ENCODE measurements around the gene GNGT1.
"Not testable (repeated sequence)": the region's sequence is repeated elsewhere in the genome, so short reads cannot be mapped to it uniquely, and the experiment has no call there.

GNGT1 gene

GRCh38 chr7:93884541-93884940, 21.8 kb upstream of the GNGT1 start:
- no peaks in the 10 kb centered on the region for H3K4me1 ChIP-seq (ENCODE audit: control insufficient read depth, insufficient read depth, low read length)
- H3K9ac ChIP-seq (ENCODE audit: low read length): no peak overlapping the region
- no peak overlapping the region for H3K27ac ChIP-seq (ENCODE audit: low read depth, low read length)
- H3K4me3 ChIP-seq (ENCODE audit: low read length): no peak overlapping the region
- no peaks in the 10 kb centered on the region for H3K27me3 ChIP-seq (ENCODE audit: control insufficient read depth, insufficient read depth, low read length)
- H3K36me3 ChIP-seq (ENCODE audit: control insufficient read depth, insufficient read depth, low read length): no peaks in the 10 kb centered on the region

GRCh38 chr7:93889261-93889660, 17.1 kb upstream of the GNGT1 start:
- H3K27me3 ChIP-seq (ENCODE audit: control insufficient read depth, insufficient read depth, low read length): no peaks in the 10 kb centered on the region

GRCh38 chr7:93890041-93890463, 16.3 kb upstream of the GNGT1 start:
- Histone ChIP-seq H3K36me3 (ENCODE audit: control insufficient read depth, insufficient read depth, low read length) (no peaks in the 10 kb centered on the region), H3K4me3 (ENCODE audit: low read length) (peak overlapping the region; percentile 71), H3K4me1 (ENCODE audit: control insufficient read depth, insufficient read depth, low read length) (no peaks in the 10 kb centered on the region), H3K27me3 (ENCODE audit: control insufficient read depth, insufficient read depth, low read length) (no peaks in the 10 kb centered on the region), H3K27ac (ENCODE audit: low read depth, low read length) (no peak overlapping the region), H3K9ac (ENCODE audit: low read length) (no peak overlapping the region)

More at GRCh38 chr7:93889261-93889660, 17.1 kb upstream of the GNGT1 start:
- Histone ChIP-seq H3K4me3 (ENCODE audit: low read length) (no peak overlapping the region), H3K9ac (ENCODE audit: low read length) (no peak overlapping the region), H3K27ac (ENCODE audit: low read depth, low read length) (no peak overlapping the region), H3K36me3 (ENCODE audit: control insufficient read depth, insufficient read depth, low read length) (no peaks in the 10 kb centered on the region), H3K4me1 (ENCODE audit: control insufficient read depth, insufficient read depth, low read length) (no peaks in the 10 kb centered on the region)

GRCh38 chr7:93890464-93891068, 15.8 kb upstream of the GNGT1 start, which contains the start of gene TFPI2:
Gene TFPI2, minus strand, starts transcription at chr7:93890753. Its CDS starts 75 bp downstream, at chr7:93890678.
- Histone ChIP-seq H3K4me3 (ENCODE audit: low read length) (peak within 1 kb of the TSS; percentile 71), H3K27ac (ENCODE audit: low read depth, low read length) (no peak within 1 kb of the TSS), H3K36me3 (ENCODE audit: control insufficient read depth, insufficient read depth, low read length) (no peaks in the 10 kb centered on the region), H3K27me3 (ENCODE audit: control insufficient read depth, insufficient read depth, low read length) (no peaks in the 10 kb centered on the region), H3K9ac (ENCODE audit: low read length) (no peak within 1 kb of the TSS), H3K4me1 (ENCODE audit: control insufficient read depth, insufficient read depth, low read length) (peaks cover 2% of the 10 kb centered on the region)

- no peaks in the 10 kb centered on the region for H3K27me3 ChIP-seq (ENCODE audit: control insufficient read depth, insufficient read depth, low read length)
- H3K9ac ChIP-seq (ENCODE audit: low read length): no peak overlapping the region
- H3K4me1 ChIP-seq (ENCODE audit: control insufficient read depth, insufficient read depth, low read length): peaks cover 2% of the 10 kb centered on the region
- no peaks in the 10 kb centered on the region for H3K36me3 ChIP-seq (ENCODE audit: control insufficient read depth, insufficient read depth, low read length)
- no peak overlapping the region for H3K27ac ChIP-seq (ENCODE audit: low read depth, low read length)
- H3K4me3 ChIP-seq (ENCODE audit: low read length): no peak overlapping the region
Measured at GRCh38 chr7:93894426-93894825, 11.9 kb upstream of the GNGT1 start.

- Histone ChIP-seq H3K4me3 (ENCODE audit: low read length) (no peak overlapping the region), H3K27me3 (ENCODE audit: control insufficient read depth, insufficient read depth, low read length) (no peaks in the 10 kb centered on the region), H3K36me3 (ENCODE audit: control insufficient read depth, insufficient read depth, low read length) (no peaks in the 10 kb centered on the region), H3K4me1 (ENCODE audit: control insufficient read depth, insufficient read depth, low read length) (peaks cover 2% of the 10 kb centered on the region), H3K27ac (ENCODE audit: low read depth, low read length) (no peak overlapping the region), H3K9ac (ENCODE audit: low read length) (no peak overlapping the region)
Measured at GRCh38 chr7:93894966-93895640, 11.3 kb upstream of the GNGT1 start.

GRCh38 chr7:93895859-93896600, 10.3 kb upstream of the GNGT1 start:
- no peaks in the 10 kb centered on the region for H3K36me3 ChIP-seq (ENCODE audit: control insufficient read depth, insufficient read depth, low read length)
- H3K27ac ChIP-seq (ENCODE audit: low read depth, low read length): no peak overlapping the region
- no peaks in the 10 kb centered on the region for H3K27me3 ChIP-seq (ENCODE audit: control insufficient read depth, insufficient read depth, low read length)
- no peak overlapping the region for H3K9ac ChIP-seq (ENCODE audit: low read length)
- H3K4me3 ChIP-seq (ENCODE audit: low read length): no peak overlapping the region
- H3K4me1 ChIP-seq (ENCODE audit: control insufficient read depth, insufficient read depth, low read length): peaks cover 2% of the 10 kb centered on the region

- Histone ChIP-seq H3K4me3 (ENCODE audit: low read length) (no peak overlapping the region), H3K9ac (ENCODE audit: low read length) (no peak overlapping the region), H3K4me1 (ENCODE audit: control insufficient read depth, insufficient read depth, low read length) (peaks cover 2% of the 10 kb centered on the region), H3K27me3 (ENCODE audit: control insufficient read depth, insufficient read depth, low read length) (no peaks in the 10 kb centered on the region), H3K36me3 (ENCODE audit: control insufficient read depth, insufficient read depth, low read length) (no peaks in the 10 kb centered on the region), H3K27ac (ENCODE audit: low read depth, low read length) (no peak overlapping the region)
Measured at GRCh38 chr7:93897680-93898079, 8.7 kb upstream of the GNGT1 start.

GRCh38 chr7:93902777-93903423, 3.5 kb upstream of the GNGT1 start:
- H3K27ac ChIP-seq (ENCODE audit: low read depth, low read length): no peak overlapping the region
- no peak overlapping the region for H3K9ac ChIP-seq (ENCODE audit: low read length)
- no peaks in the 10 kb centered on the region for H3K4me1 ChIP-seq (ENCODE audit: control insufficient read depth, insufficient read depth, low read length)
- no peaks in the 10 kb centered on the region for H3K36me3 ChIP-seq (ENCODE audit: control insufficient read depth, insufficient read depth, low read length)
- H3K27me3 ChIP-seq (ENCODE audit: control insufficient read depth, insufficient read depth, low read length): no peaks in the 10 kb centered on the region
- H3K4me3 ChIP-seq (ENCODE audit: low read length): no peak overlapping the region

- Histone ChIP-seq H3K36me3 (ENCODE audit: control insufficient read depth, insufficient read depth, low read length) (no peaks in the 10 kb centered on the region), H3K4me3 (ENCODE audit: low read length) (no peak overlapping the region), H3K27me3 (ENCODE audit: control insufficient read depth, insufficient read depth, low read length) (no peaks in the 10 kb centered on the region), H3K9ac (ENCODE audit: low read length) (no peak overlapping the region), H3K27ac (ENCODE audit: low read depth, low read length) (no peak overlapping the region), H3K4me1 (ENCODE audit: control insufficient read depth, insufficient read depth, low read length) (no peaks in the 10 kb centered on the region)
Measured at GRCh38 chr7:93910076-93910994, 4.0 kb downstream of the GNGT1 start.

- not testable (repeated sequence) for H3K27ac ChIP-seq (ENCODE audit: low read depth, low read length); H3K4me3 ChIP-seq (ENCODE audit: low read length); H3K36me3 ChIP-seq (ENCODE audit: control insufficient read depth, insufficient read depth, low read length); H3K9ac ChIP-seq (ENCODE audit: low read length); H3K4me1 ChIP-seq (ENCODE audit: control insufficient read depth, insufficient read depth, low read length); H3K27me3 ChIP-seq (ENCODE audit: control insufficient read depth, insufficient read depth, low read length)
Measured at GRCh38 chr7:93911242-93911641, 4.9 kb downstream of the GNGT1 start.

All from rectal smooth muscle tissue (tissue), 1 donor.